Neuronal stem cell (in vitro differentiated cells): Measurements from ENCODE around the gene IGF1R.

ENCODE experiments used
- DNase-seq: peaks from one replicate; pipeline ENCODE4 v3.0.0-alpha.2; 2013; ENCODE audit warnings: low spot score
- H2AFZ ChIP-seq: one replicate; pipeline ENCODE4 v1.6.1; 2013; ENCODE audit warnings: mild to moderate bottlenecking, low read length, inconsistent platforms
- H2AK5ac ChIP-seq: 2 replicates; pipeline ENCODE4 v1.6.1; 2013; ENCODE audit warnings: low read depth, mild to moderate bottlenecking, inconsistent platforms, low read length, moderate library complexity, mixed read lengths
- H2BK120ac ChIP-seq: 2 replicates; pipeline ENCODE4 v1.6.1; 2013; ENCODE audit warnings: low read depth, mild to moderate bottlenecking, inconsistent platforms, low read length, moderate library complexity, mixed read lengths
- H2BK12ac ChIP-seq: one replicate; pipeline ENCODE4 v1.6.1; 2013; ENCODE audit warnings: low read length, inconsistent platforms
- H2BK15ac ChIP-seq: 2 replicates; pipeline ENCODE4 v1.6.1; 2013; ENCODE audit warnings: mild to moderate bottlenecking, low read length, inconsistent platforms, mixed read lengths
- H2BK5ac ChIP-seq: one replicate; pipeline ENCODE4 v1.6.1; 2013; ENCODE audit warnings: inconsistent platforms, mild to moderate bottlenecking, low read length, moderate library complexity
- H3K14ac ChIP-seq: one replicate; pipeline ENCODE4 v1.6.1; 2013; ENCODE audit warnings: low read length, inconsistent platforms
- H3K18ac ChIP-seq: 2 replicates; pipeline ENCODE4 v1.6.1; 2013; ENCODE audit warnings: low read length, inconsistent platforms
- H3K23ac ChIP-seq: 2 replicates; pipeline ENCODE4 v1.6.1; 2013; ENCODE audit warnings: low read depth, mild to moderate bottlenecking, mixed read lengths, low read length, inconsistent platforms; ENCODE audit not compliant: poor library complexity
- H3K27ac ChIP-seq: replicated peaks from 3 replicates; pipeline ENCODE4 v1.5.1; 2013; ENCODE audit warnings: low read length, inconsistent platforms
- H3K27me3 ChIP-seq, 3 experiments: 2 replicates each; pipeline ENCODE4 v1.6.1; 2013; ENCODE audit warnings: low read length in 3 of 3, mild to moderate bottlenecking in 2 of 3, inconsistent platforms in 1 of 3, low read depth in 1 of 3, mixed read lengths in 1 of 3, moderate library complexity in 1 of 3; ENCODE audit not compliant: control insufficient read depth in 3 of 3, insufficient read depth in 3 of 3
- H3K36me3 ChIP-seq, 2 donors: replicated peaks in 1 of 2; 2 replicates each; pipeline ENCODE4 v1.6.1; 2013; ENCODE audit warnings: low read length in 2 of 2; ENCODE audit not compliant: control insufficient read depth in 2 of 2, insufficient read depth in 2 of 2
- H3K4ac ChIP-seq: 2 replicates; pipeline ENCODE4 v1.6.1; 2013; ENCODE audit warnings: inconsistent platforms, mild to moderate bottlenecking, low read length, moderate library complexity
- H3K4me1 ChIP-seq, 2 donors: 1 replicate in 1 of 2; 2 replicates in 1 of 2; pipeline ENCODE4 v1.6.1; 2013; ENCODE audit warnings: low read length in 2 of 2, low read depth in 1 of 2; ENCODE audit not compliant: control insufficient read depth in 2 of 2, insufficient read depth in 1 of 2
- H3K4me2 ChIP-seq: one replicate; pipeline ENCODE4 v1.6.1; 2013; ENCODE audit warnings: mild to moderate bottlenecking, low read length, inconsistent platforms; ENCODE audit not compliant: insufficient read depth, poor library complexity, severe bottlenecking
- H3K4me3 ChIP-seq, 2 donors: 2 replicates each; pipeline ENCODE4 v1.5.1; 2013; ENCODE audit warnings: low read length in 2 of 2, mild to moderate bottlenecking in 2 of 2, inconsistent platforms in 1 of 2, moderate library complexity in 1 of 2
- H3K79me1 ChIP-seq: one replicate; pipeline ENCODE4 v1.6.1; 2013; ENCODE audit warnings: low read depth, mild to moderate bottlenecking, inconsistent platforms, low read length, moderate library complexity
- H3K9ac ChIP-seq: one replicate; pipeline ENCODE4 v1.6.1; 2013; ENCODE audit warnings: mild to moderate bottlenecking, low read depth, low read length, inconsistent platforms; ENCODE audit not compliant: poor library complexity
- H3K9me3 ChIP-seq, 2 donors: replicated peaks in 1 of 2; 2 replicates each; pipeline versions ENCODE3 to v1.6.1; 2013; ENCODE audit warnings: low read length in 2 of 2, mild to moderate bottlenecking in 2 of 2, inconsistent platforms in 1 of 2, low read depth in 1 of 2, mixed read lengths in 1 of 2, moderate library complexity in 1 of 2; ENCODE audit not compliant: control insufficient read depth in 2 of 2, insufficient read depth in 1 of 2
- H4K8ac ChIP-seq: one replicate; pipeline ENCODE4 v1.6.1; 2013; ENCODE audit warnings: low read depth, mild to moderate bottlenecking, inconsistent platforms, low read length, moderate library complexity
- H4K91ac ChIP-seq: one replicate; pipeline ENCODE4 v1.6.1; 2013; ENCODE audit warnings: low read length, low read depth, mild to moderate bottlenecking, inconsistent platforms; ENCODE audit not compliant: poor library complexity
- WGBS, 2 donors: extraction: QIAGEN DNeasy Blood & Tissue Kit; methylation state at CpG; one replicate each; pipeline ENCODE4 v1.1.7; 2013; ENCODE audit warnings: missing lambda C conversion rate in 2 of 2, mixed read lengths in 1 of 2; ENCODE audit not compliant: insufficient read length in 2 of 2, insufficient replicate concordance in 1 of 2; ENCODE audit errors: extremely low coverage in 2 of 2; 5-methylcytosine and 5-hydroxymethylcytosine counted together

Gene IGF1R

GRCh38 chr15:98946301-98947255 lies 298.2 kb downstream of the IGF1R start:
- no peak overlapping the region for H3K9ac ChIP-seq
- DNase-seq, result no peak
- no peak overlapping the region for H2AFZ ChIP-seq
- no peaks in the 10 kb centered on the region for H3K9me3 ChIP-seq
- no peaks in the 10 kb centered on the region for H3K79me1 ChIP-seq
- no peak overlapping the region for H4K8ac ChIP-seq
- no peak overlapping the region for H3K4me2 ChIP-seq
- H2BK15ac ChIP-seq, result no peak overlapping the region
- H3K27ac ChIP-seq, result no peak overlapping the region
- H3K4me1 ChIP-seq, result no peaks in the 10 kb centered on the region
- H3K23ac ChIP-seq, result peak overlapping the region; percentile 75
- H2AK5ac ChIP-seq, result no peak overlapping the region
- no peak overlapping the region for H4K91ac ChIP-seq
- no CpG with 5 or more reads among the region's 15 CpGs for WGBS, 2 donors
- no peak overlapping the region for H2BK12ac ChIP-seq
- H3K4me3 ChIP-seq, result no peak overlapping the region
- no peak overlapping the region for H3K14ac ChIP-seq
- no peaks in the 10 kb centered on the region for H3K27me3 ChIP-seq
- H2BK120ac ChIP-seq, result no peak overlapping the region
- H3K36me3 ChIP-seq, result peaks cover 36 to 97% of the 10 kb centered on the region in 2 donors
- H2BK5ac ChIP-seq, result no peak overlapping the region
- no peak overlapping the region for H3K4ac ChIP-seq
- peak overlapping the region; percentile 45 for H3K18ac ChIP-seq

GRCh38 chr15:98948456-98948855 lies 300.1 kb downstream of the IGF1R start:
- H3K14ac ChIP-seq, result no peak overlapping the region
- no peak overlapping the region for H2AK5ac ChIP-seq
- no peak overlapping the region for H3K4me2 ChIP-seq
- H3K4me1 ChIP-seq, result no peaks in the 10 kb centered on the region
- no peak overlapping the region for H3K27ac ChIP-seq
- H4K8ac ChIP-seq, result no peak overlapping the region
- no peak overlapping the region for H2BK12ac ChIP-seq
- H3K23ac ChIP-seq, result peak overlapping the region; percentile 10
- no peak overlapping the region for H2AFZ ChIP-seq
- H2BK120ac ChIP-seq, result no peak overlapping the region
- peaks cover 42 to 97% of the 10 kb centered on the region in 2 donors for H3K36me3 ChIP-seq
- no peak overlapping the region for H3K4ac ChIP-seq
- DNase-seq, result no peak
- peak overlapping the region; percentile 10 for H3K9ac ChIP-seq
- no peaks in the 10 kb centered on the region for H3K27me3 ChIP-seq
- H3K9me3 ChIP-seq, result no peaks in the 10 kb centered on the region
- H3K79me1 ChIP-seq, result no peaks in the 10 kb centered on the region
- H4K91ac ChIP-seq, result no peak overlapping the region
- H2BK15ac ChIP-seq, result no peak overlapping the region
- WGBS, 2 donors, result no CpG with 5 or more reads among the region's 13 CpGs
- H3K18ac ChIP-seq, result no peak overlapping the region
- H3K4me3 ChIP-seq, result no peak overlapping the region
- H2BK5ac ChIP-seq, result no peak overlapping the region

- H4K8ac ChIP-seq, result no peak overlapping the region
- H3K18ac ChIP-seq, result no peak overlapping the region
- no peak overlapping the region for H4K91ac ChIP-seq
- H3K27ac ChIP-seq, result no peak overlapping the region
- no peak overlapping the region for H2AFZ ChIP-seq
- H3K23ac ChIP-seq, result no peak overlapping the region
- H2AK5ac ChIP-seq, result no peak overlapping the region
- no peak overlapping the region for H3K4me3 ChIP-seq
- H3K4ac ChIP-seq, result no peak overlapping the region
- H3K9ac ChIP-seq, result no peak overlapping the region
- H3K14ac ChIP-seq, result no peak overlapping the region
- H3K4me1 ChIP-seq, result no peaks in the 10 kb centered on the region
- no peak overlapping the region for H3K4me2 ChIP-seq
- no peaks in the 10 kb centered on the region for H3K79me1 ChIP-seq
- no peak overlapping the region for H2BK120ac ChIP-seq
- H2BK12ac ChIP-seq, result no peak overlapping the region
- no peaks in the 10 kb centered on the region for H3K27me3 ChIP-seq
- no peak overlapping the region for H2BK15ac ChIP-seq
- no peak overlapping the region for H2BK5ac ChIP-seq
- no CpG with 5 or more reads among the region's 11 CpGs for WGBS, 2 donors
- no peak for DNase-seq
- H3K36me3 ChIP-seq, result peaks cover 42 to 97% of the 10 kb centered on the region in 2 donors
- H3K9me3 ChIP-seq, result no peaks in the 10 kb centered on the region
Observed at GRCh38 chr15:98948941-98949340, 300.6 kb downstream of the IGF1R start.

- WGBS, 2 donors, result no CpG with 5 or more reads among the region's 6 CpGs
- H3K18ac ChIP-seq, result no peak overlapping the region
- H2AFZ ChIP-seq, result no peak overlapping the region
- peak overlapping the region; percentile 17 for H3K23ac ChIP-seq
- H3K9me3 ChIP-seq, result no peaks in the 10 kb centered on the region
- no peak overlapping the region for H2BK120ac ChIP-seq
- H2AK5ac ChIP-seq, result no peak overlapping the region
- no peak overlapping the region for H3K27ac ChIP-seq
- H3K27me3 ChIP-seq, result no peaks in the 10 kb centered on the region
- H2BK12ac ChIP-seq, result no peak overlapping the region
- no peaks in the 10 kb centered on the region for H3K4me1 ChIP-seq
- H3K36me3 ChIP-seq, result peaks cover 43 to 97% of the 10 kb centered on the region in 2 donors
- DNase-seq, result no peak
- no peak overlapping the region for H3K4ac ChIP-seq
- H4K8ac ChIP-seq, result no peak overlapping the region
- H4K91ac ChIP-seq, result no peak overlapping the region
- H3K4me2 ChIP-seq, result no peak overlapping the region
- H3K4me3 ChIP-seq, result no peak overlapping the region
- no peak overlapping the region for H2BK15ac ChIP-seq
- H3K79me1 ChIP-seq, result no peaks in the 10 kb centered on the region
- H2BK5ac ChIP-seq, result no peak overlapping the region
- H3K9ac ChIP-seq, result no peak overlapping the region
- H3K14ac ChIP-seq, result no peak overlapping the region
Observed at GRCh38 chr15:98949624-98950023, 301.3 kb downstream of the IGF1R start.
